ENCODE data around the gene PLCB4. TPM values are rescaled to one million over a fixed set of nuclear protein-coding genes. Genes with fewer than 3 reads are reported as not detected.

Gene PLCB4
- total and polyA plus RNA-seq, 12 donors: 0.26 to 8.5 (median 2.8) TPM

DNA sequence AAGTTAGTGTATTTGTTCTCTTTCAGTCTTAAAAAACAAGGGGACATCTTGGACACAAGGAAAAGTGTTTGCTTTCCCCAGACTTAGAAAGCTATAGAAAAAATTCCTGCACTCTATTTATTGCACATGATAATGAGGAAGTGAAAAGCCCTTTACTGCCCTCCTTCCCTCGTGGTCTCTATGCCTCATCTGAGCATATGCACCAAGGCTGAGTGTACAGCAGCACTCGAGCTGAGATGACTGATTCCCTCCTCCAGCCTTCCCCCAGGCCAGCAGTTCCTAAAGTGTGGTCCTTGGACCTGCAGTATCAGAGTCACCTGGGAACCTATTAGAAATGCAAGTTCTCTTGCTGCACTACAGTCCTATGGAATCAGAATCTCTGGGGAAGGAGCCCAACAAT is 431.2 kb downstream of the PLCB4 start:
- Histone ChIP-seq H3K36me3 (replicated peaks in 1 of 2) (no peaks in the 10 kb centered on the region), H3K4me1 (replicated peaks in 1 of 2) (no peaks in the 10 kb centered on the region)
- intact Hi-C loops (cut with DNase I): no loop called here

DNA sequence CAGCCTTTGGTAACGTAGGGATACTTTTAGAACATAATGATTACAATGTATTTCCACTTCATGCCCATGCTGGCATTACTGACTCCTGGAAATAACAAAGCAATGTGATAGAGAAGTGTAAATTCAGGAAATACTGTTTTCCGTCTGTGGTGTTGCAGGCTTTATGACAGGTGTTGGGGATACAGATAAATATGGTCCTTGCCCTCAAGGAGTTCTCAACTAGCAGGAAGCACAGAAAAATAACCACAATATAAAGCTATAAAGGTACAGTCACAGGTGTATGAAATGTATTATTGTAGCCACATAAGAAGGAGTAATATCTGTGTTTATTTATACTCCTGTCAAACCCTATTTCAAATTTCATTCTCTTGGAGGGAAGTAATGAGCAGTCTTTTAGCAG is 432.6 kb downstream of the PLCB4 start:
- DNase-seq: no peak
- Histone ChIP-seq H3K27ac (no peak overlapping the region), H3K36me3 (replicated peaks in 1 of 2) (no peaks in the 10 kb centered on the region), H3K4me1 (replicated peaks in 1 of 2) (no peaks in the 10 kb centered on the region), H3K27me3 (peaks cover 16% of the 10 kb centered on the region), H3K4me3 (no peak overlapping the region), H3K9me3 (replicated peaks in 1 of 3) (no peaks in the 10 kb centered on the region)
- 75 to 86% (median 77%) methylated on average over 2 of the region's 2 CpGs for WGBS, 4 donors
- TF ChIP-seq, protein P1, sequence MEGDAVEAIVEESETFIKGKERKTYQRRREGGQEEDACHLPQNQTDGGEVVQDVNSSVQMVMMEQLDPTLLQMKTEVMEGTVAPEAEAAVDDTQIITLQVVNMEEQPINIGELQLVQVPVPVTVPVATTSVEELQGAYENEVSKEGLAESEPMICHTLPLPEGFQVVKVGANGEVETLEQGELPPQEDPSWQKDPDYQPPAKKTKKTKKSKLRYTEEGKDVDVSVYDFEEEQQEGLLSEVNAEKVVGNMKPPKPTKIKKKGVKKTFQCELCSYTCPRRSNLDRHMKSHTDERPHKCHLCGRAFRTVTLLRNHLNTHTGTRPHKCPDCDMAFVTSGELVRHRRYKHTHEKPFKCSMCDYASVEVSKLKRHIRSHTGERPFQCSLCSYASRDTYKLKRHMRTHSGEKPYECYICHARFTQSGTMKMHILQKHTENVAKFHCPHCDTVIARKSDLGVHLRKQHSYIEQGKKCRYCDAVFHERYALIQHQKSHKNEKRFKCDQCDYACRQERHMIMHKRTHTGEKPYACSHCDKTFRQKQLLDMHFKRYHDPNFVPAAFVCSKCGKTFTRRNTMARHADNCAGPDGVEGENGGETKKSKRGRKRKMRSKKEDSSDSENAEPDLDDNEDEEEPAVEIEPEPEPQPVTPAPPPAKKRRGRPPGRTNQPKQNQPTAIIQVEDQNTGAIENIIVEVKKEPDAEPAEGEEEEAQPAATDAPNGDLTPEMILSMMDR (IDR thresholded peaks at IDR 0.05): no peak
- TF ChIP-seq POLR2A (IDR thresholded peaks at IDR 0.05): no peak
- intact Hi-C loops (cut with DNase I): no loop called here

More for the DNA sequence above, 431.2 kb downstream of the PLCB4 start:
- no peaks in the 10 kb centered on the region for H3K9me3 ChIP-seq (replicated peaks in 1 of 3)
- H3K4me3 ChIP-seq: no peak overlapping the region
- TF ChIP-seq, protein P1 (IDR thresholded peaks at IDR 0.05): no peak
- WGBS, 4 donors: 28 to 63% (median 48%) methylated on average over 2 of the region's 2 CpGs
- H3K27me3 ChIP-seq: peaks cover 2% of the 10 kb centered on the region
- DNase-seq: no peak
- no peak overlapping the region for H3K27ac ChIP-seq

DNA sequence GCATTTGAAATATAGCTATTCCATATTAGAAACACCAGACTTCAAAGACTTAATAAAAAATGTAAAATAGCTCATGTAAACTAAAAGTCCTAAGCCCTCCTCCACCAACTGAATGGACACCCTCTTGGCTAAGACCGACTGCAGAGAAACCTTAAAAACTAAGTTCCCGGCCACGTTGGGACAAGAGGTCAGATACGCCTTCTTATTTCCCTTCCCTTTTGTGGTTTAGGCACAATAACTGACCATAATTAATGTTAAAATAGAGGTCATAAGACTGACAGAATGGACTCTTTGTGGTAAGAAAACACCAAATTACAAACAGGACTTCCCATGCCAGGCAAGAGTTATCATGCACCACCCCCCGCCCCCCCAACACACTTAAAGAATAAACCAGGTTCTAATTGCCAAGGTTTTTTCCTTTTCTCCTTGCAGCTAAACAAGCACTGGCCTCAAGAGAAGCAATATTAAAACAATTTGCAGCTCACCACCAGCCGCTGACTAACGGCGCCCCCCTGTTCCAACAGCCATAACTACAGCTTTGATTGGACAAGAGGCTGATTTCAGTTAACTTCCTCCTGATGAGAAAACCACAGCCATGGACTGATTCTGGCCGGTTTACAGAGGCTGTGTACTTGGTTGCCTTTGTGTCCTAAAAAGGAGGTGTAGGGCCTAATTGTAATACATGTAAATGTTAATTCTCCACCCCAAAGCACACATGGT is 434.8 kb downstream of the PLCB4 start:
- H3K27me3 ChIP-seq: peaks cover 38% of the 10 kb centered on the region
- no peak for DNase-seq
- no peaks in the 10 kb centered on the region for H3K36me3 ChIP-seq (replicated peaks in 1 of 2)
- H3K4me3 ChIP-seq: no peak overlapping the region
- TF ChIP-seq, protein P1 (IDR thresholded peaks at IDR 0.05): no peak
- no peak for TF ChIP-seq POLR2A (IDR thresholded peaks at IDR 0.05)
- H3K4me1 ChIP-seq (replicated peaks in 1 of 2): no peaks in the 10 kb centered on the region
- 45 to 53% (median 50%) methylated on average over 9 of the region's 9 CpGs for WGBS, 4 donors
- no peak overlapping the region for H3K27ac ChIP-seq
- no peaks in the 10 kb centered on the region for H3K9me3 ChIP-seq (replicated peaks in 1 of 3)
- intact Hi-C loops (cut with DNase I): no loop called here

DNA sequence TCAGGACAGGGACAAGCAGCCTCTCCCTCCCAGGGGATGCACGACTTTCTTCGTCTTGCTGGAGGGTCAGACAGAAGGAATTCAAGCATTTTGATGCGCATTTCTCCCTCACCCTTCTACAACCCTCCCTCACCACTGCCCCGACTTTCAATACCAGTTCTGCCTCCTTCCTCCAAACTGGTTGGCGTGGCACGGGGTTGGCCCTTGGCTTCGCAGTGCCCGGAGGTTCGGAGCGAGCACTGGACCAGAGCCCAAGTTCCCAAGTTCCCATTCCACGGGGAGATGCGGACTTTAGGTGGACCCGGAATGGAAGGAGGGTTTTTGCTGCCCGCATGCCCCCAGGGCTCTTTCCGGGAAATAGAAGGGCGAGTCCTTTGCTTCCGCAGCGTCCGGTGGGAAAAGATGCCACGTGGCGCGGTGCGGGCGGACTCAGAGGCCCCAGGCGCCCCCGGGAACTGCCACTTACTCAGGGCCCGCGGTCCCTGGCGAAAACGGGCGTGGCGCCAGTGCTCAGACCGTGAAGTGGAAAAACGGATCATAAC is 437.5 kb downstream of the PLCB4 start:
- Histone ChIP-seq H3K9me3 (replicated peaks in 1 of 3) (no peaks in the 10 kb centered on the region), H3K27ac (no peak overlapping the region), H3K36me3 (replicated peaks in 1 of 2) (no peaks in the 10 kb centered on the region), H3K4me3 (no peak overlapping the region), H3K27me3 (peaks cover 49% of the 10 kb centered on the region), H3K4me1 (replicated peaks in 1 of 2) (no peaks in the 10 kb centered on the region)
- TF ChIP-seq, protein P1 (IDR thresholded peaks at IDR 0.05): no peak
- TF ChIP-seq POLR2A (IDR thresholded peaks at IDR 0.05): no peak
- DNase-seq: no peak
- WGBS, 4 donors: 15 to 29% (median 19%) methylated on average over 30 to 34 of the region's 34 CpGs
- intact Hi-C loops (cut with DNase I): no loop called here

Measured in adrenal gland (tissue), 12 donors.